ENCODE measurements around the gene AFDN.
A peak's percentile ranks its signal among the peaks of the same experiment; 100 is the strongest.
"Not testable (repeated sequence)": the region's sequence is repeated elsewhere in the genome, so short reads cannot be mapped to it uniquely, and the experiment has no call there.

AFDN gene

DNA sequence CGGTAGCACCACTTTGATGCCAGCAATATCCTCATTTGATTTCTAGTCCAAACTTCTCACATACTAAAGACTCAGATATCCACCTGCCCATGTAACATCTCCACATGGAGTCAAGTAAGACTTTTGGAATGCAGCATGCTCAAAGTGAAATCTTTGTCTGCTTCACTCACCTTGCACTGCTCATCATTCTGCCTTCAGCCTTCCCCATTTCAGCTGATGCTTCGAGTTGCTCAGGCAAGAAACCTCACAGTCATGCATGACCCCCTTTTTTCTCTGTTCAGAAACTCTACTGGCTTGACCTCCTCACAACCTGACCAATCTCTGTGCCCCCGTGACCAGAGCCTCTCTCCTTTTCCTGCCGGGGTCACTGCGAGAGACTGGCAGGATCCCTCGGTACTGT is 129.8 kb downstream of the AFDN start:
- DNase-seq, result no peak

DNA sequence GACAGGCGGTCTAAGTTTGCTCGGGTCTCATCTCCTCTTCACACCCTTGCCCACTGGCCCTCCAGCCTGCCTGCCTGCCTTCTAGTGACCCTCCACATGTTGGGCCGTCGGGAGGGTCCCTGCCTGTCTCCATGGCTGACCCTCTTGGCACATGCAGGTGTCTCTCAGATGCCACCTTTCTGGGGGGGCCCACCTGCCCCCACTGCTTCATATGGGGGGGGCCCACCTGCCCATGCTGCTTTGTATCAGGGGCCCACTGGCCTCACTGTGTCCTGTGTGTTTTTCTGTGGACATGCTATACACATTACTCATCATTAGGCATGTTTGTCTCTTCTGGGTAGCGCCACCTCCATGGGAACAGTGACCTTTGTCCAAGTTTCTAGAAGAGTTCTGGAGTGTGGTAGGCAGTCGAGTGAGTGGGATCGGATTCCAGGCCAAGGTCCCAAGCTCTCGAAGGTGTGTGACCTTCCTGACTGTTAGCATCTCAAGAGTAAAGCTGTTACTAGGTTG is 130.3 kb downstream of the AFDN start:
- no peak for DNase-seq

DNA sequence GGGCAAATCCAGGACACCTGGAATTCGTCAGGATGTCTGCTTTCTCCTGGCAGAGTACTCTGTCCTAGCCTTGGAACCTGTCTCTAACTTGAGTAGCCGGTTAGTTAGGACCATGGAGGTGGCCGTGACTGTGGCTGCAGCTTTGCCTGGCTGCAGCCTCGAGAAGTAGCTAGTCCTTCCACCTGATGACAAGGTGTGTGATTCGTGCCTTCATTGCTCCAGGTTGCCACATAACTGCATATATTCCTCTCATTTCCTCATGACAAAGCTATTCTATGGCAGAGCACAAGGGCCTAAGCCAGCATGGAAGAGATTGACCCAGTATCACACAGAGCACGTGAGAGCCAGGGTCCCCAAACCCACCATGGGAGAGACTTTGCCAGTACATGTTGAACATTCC is 130.9 kb downstream of the AFDN start:
- DNase-seq, result no peak

DNA sequence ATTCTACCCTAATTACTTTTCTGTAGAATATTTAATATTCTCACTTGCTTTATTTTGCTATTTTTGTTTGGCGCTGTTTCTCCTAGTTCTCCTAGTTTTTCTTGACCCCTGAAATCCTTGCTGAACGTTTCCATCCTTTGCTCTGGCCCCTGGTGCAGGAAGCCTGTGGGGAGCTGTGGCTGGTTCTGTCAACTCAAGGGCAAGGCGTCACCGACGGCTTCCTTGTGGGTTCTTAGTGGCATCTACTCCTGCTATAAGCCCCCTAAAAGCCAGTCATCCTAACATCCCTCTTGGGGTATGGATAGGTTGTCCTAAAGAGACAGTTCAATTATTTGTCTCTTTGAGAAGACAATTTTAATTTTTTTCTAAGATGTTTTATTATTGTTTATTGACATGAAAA is 133.9 kb downstream of the AFDN start:
- DNase-seq, result no peak

DNA sequence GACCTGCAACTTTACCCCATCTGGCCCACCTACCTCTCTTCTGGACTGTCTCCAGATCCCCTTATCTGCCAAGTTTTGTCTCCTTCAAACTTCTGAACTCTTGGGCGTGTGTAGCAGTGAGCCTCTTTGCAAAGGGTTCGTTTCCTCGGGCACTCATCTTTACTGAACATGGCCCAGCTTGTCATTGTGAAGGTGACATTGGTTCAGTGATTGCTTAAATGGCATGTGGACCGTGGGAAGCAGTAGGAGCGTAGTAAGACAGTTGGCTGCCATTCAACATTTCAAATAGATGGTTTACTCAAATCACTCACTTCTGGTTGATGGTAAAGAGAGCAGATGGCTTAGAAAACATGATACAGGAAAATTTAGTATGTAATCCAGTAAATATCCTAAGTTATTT is 136.0 kb downstream of the AFDN start:
- no peak for DNase-seq

DNA sequence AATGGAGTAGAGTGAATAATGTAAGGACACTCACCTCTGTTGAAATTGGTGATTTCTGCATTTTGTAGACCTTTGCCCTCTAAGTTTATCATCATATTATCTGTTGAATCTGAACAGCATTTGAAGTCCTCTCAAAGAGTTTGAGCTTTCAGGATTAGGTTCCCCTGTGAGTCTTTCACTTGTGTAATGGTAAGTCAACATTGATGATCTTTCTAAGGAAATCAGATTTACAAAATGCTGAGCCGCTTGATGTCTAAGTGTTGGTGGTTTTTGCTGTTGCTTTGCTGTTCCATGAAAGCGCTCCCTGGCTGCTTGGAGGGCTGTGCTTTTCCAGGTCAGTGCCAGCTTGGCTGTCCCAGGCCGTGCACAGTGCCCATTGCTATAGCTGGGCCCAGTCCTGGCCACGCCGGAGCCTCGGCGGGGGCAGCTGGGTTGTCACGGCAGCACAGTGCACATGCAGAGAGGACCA is 136.9 kb downstream of the AFDN start:
- DNase-seq, result no peak

DNA sequence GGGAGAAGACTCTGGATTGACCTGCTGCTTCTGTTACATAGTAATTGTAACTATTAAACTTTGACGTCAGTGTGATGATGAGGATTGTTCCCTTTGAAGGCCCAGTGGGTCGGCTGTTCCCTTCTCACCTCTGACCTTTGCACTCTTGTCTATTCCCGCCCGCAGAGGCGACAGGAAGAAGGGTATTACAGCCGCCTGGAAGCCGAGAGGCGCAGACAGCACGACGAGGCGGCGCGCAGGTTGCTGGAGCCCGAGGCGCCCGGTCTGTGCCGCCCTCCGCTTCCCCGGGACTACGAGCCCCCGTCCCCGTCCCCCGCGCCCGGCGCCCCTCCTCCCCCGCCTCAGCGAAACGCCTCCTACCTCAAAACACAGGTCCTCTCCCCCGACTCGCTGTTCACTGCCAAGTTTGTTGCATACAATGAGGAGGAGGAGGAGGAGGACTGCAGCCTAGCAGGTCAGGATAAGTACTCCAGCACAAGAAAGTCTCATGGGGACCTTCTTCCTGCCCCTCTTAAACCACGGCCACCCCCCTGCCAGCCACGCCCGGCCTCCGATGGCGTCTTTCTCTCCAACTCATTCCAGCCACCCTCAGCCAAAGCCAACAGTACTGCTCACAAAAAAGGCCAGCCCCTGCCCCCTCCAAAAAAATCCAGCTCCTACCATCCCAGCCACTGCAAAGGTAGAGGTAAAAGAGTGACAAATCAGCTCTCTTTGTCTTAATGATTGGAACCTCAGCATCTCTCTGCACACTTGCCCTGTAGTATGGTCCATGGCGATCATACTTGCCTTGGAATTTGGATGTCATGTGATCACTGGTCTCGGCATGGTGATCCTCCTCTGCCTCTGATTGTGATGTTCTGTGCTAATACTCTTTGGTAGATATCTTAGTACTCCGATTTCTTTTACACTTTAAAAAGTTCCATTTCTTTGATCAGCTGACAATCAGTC is 139.2 kb downstream of the AFDN start:
- no peak for DNase-seq

DNA sequence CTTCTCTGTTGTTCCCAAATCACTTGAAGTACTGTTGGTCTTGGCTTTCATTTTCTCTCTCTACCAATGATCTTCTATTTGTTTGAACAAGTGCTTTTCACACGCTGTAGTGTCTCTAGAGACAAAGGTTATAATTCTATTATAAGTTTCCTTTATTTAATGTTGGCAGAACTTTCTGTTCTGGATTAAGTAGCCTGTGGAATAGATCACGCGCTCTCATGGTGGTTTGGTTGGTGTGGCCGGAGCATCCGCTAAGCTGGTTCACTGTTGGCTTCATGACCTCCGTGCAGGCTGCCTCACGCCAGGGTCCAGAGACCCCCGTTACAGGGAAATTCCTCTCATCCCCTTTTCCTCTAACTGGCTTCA is 139.8 kb downstream of the AFDN start:
- DNase-seq, result no peak

DNA sequence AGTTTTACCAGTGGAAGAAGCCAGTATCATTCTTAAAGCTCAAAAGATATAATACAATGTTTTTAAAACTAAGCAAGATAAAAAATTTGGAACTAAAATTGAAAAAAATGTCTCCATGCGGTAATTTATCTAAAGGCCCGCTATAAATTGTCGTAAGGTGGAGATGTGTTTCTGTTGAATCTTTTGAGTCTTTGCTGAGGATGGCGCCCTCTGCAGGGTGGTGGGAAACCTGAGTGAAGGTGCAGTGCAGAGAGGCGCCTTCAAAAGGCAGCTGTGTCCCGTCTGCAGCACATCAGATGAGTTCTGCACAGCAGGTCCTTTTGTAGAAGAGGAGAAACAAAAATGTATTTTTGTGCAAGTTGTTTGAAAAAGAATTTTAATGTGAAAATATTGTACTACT is 141.4 kb downstream of the AFDN start:
- no peak for DNase-seq

DNA sequence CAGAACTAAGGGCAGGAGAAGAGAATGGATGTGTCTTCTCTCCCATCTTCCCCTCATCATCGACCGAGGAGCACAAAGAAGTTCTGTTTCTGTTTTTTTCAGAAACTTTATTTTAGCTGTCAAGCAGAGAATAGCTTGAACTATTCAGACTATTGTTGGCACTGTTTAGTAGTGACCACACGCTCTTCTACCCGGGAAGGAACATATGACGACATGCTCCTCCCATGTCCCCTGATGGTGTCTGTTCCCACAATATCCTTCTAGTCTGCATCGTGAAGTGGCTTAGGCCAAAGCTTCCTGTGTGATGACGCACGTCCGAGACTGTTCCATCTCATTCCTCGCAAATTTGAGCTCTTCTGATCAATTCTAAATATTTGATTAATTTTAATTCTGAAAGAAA is 143.5 kb downstream of the AFDN start:
- DNase-seq, result no peak

DNA sequence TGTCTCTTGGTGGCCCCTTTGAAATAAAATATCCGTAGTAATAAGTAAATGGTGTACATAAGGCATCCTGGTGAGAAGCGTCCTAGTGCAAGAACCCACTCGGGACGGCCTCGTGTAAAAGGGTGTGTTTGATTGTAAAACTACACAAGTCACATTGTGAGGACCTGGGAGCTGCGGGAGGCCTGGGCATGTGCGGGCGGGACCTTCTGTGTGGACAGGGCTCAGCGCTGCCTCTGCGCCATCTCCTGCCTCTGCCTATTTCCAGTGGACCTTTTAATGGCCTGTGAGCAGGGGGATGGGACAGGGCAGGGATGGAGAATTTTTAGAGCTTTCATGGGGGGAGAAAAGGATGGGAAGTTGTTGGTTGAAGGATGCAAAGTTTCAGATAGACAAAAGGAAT is 145.5 kb downstream of the AFDN start:
- no peak for DNase-seq

DNA sequence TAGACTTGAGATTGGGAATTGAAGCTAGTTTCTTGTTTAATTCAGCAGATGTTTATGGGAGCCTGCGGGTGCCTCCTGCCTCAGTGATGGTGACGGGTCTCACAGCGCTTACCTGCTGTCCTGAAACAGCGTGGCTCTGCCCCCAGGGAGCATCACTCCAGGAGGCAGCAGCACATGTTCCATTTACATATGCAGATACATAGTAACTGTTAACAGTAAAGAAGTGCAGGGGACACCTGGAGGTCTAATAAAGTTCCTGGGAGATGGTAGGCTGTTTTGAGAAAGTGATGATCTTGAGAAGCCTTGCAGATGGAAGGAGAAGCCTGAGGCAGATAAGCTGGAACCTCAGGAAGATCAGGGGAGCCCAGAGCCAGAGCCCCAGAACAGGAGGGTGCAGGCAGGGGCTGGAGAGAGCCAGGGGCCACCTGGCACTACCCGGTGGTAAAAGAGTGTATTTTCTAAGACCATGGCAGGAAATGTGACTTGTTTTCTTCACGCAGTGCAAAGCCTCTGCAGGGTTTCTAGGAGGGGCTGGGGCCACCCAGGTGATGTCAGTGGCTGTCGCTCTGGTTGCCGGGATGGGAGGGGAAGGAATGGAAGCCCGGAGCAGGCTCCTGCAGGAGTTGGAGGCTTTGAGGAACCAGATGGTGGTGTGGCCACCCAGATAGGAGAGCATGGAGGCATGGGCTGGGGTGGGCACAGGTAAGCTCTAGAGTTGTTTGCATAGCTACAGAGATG is 146.6 kb downstream of the AFDN start:
- no peak for DNase-seq

DNA sequence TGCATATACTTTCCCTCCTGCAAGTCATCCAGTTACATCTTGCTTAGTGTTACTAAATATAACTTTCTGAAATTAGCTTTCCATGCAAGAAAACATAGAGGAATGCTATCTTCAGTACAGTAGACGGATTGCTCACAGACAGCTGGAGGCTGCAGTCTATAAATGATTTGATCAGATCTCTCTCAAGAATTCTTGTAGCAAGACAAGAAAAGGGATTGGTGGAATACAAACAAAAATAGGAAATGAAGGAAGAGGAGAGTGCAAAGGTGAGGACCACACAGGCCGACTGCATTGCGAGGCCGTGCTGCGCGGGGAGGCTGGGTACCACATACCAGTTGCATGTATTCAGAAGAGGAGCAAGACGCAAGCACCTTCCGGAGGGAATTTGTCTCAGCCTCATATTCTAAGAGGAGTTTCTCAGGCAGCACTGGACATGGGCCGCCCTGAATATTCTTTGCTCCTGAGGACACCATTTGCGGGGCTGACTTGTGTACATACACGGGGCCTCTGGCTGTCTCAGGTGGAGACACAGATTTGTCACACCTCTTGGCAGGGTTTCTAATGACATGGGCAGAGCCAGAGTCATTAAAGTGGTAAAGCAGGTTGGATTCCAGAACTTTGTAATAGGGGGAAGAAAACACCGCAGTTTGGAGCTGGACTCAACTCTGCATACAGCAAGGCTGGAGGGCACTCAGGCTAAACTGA is 148.1 kb downstream of the AFDN start:
- peak; percentile 34 for DNase-seq

DNA sequence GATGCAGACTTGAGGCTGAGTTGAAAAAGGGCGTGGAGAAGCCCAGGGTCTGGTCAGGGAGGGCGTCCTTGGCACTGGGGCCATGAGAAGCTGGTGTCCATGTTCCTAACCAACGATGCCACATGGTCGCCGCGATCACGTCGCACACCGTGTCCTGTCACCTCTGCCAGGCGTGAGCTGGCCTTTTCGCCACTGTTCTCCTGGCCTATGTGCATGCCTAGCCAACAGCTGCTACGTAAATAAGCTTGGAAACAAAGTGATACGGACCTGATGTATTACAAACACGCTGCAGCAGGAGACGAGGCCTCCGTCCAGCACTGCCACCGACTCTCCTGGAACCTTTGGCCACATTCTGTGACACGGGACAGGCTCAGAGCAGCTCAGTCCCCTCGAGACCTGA is 148.7 kb downstream of the AFDN start:
- DNase-seq, result no peak

DNA sequence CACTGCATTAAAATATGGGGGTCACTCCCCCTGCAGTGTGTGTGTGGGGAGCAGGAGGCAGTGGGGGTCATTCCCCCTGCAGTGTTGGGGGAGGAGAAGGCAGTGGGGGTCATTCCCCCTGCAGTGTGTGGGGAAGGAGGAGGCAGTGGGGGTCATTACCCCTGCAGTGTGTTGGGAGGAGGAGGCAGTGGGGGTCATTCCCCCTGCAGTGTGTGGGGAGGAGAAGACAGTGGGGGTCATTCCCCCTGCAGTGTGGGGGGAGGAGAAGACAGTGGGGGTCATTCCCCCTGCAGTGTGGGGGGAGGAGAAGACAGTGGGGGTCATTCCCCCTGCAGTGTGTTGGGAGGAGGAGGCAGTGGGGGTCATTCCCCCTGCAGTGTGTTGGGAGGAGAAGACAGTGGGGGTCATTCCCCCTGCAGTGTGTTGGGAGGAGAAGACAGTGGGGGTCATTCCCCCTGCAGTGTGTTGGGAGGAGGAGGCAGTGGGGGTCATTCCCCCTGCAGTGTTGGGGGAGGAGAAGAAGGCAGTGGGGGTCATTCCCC is 149.5 kb downstream of the AFDN start:
- not testable (repeated sequence) for DNase-seq

DNA sequence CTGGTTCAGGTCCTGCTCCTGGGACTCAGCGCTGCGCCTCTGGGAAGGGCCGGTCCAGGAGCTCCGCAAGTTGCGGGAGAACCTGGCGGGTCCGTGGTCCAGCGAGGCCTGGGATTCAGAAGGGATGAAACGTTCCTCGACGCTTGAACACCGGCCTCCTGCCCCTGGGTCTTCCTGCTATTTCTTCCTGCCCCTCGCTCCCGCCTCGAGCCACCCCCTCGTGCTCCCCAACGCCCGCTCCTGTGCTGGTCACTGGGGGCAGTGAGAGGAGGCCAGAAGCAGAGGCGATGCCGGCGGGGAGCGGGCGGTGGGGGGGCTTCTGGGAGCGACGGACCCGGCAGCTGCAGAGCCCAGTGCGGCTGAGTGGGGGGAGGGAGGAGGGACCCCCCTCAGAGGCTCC is 150.0 kb downstream of the AFDN start:
- DNase-seq, result no peak

DNA sequence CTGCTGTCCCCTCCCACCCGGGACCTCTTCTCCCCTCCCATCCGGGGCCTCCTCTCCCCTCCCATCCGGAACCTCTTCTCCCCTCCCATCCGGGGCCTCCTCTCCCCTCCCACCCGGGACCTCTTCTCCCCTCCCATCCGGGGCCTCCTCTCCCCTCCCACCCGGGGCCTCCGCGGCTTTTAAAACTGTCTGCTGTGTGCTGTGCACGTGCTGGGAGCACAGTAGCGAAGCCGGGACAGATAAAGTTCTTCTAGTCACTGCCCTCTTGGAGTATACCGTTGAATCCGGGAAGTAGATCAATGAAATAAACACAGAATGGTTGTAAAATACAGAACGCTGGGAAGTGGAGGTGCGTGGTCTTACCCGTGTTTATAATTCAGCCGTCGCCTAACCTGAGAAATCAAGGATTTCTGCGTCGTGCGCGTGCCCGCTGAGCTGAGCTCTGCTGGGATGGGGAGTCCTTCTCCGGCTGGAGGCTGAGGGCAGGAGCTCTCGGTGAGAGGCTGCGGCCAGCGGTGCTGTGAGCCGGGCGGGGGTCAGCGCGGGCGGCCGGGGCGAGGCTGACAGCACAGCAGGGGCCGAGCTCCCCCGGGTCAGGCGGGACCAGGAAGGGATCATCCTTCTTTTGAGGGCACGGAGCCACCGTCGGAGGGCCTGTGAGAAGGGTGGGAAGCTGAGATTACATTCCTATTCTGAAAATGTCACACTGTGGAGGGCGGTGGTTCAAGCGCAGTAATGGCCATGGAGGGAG is 151.2 kb downstream of the AFDN start:
- DNase-seq, result no peak

DNA sequence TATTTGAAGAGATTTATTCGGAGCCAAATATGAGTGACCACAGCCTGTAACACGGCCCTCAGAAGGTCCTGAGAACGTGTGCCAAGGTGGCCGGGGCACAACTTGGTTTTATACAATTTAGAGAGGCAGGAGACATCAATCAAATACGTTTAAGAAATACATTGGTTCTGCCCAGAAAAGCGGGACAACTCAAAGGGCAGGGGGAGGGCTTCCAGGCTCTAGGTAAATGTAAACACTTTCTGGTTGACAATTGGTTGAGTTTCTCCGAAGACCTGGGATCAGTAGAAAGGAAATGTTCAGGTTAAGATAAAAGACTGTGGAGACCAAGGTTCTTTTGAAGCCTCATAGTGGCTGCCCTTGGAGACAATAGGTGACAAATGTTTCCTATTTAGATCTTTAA is 151.9 kb downstream of the AFDN start:
- DNase-seq, result no peak

DNA sequence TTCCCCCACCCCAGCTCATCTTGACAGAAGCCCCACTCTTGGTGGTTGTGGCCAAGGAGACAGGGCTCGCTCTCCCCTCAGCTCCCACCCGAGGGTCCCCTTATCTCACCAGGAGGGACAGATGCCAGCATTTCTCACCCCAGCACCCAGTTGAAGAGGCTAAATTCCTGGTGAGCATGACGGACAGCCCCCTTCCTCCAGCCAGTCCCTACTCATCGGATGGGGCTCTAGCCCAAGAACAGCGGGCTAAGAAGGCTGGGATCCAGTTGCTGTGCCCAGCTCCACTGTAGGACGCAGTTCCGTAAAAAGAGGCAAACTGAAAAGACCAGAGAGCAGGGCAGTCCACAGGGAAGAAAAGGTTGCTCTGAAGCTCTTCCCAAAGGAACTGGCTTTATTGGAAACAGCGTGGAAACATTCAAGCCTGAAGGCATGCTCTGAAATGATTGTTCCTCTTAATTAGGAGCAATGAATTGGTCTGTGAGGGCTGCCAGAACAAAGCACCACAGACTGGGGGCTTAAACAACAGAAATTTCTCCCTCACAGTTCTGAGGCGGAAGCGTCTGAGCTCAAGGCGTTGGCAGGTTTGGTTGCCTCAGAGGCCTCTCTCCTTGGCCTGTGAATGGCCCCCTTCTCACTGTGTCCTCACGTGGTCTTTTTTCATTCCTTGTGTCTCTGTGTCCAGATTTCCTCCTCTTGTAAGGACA is 152.9 kb downstream of the AFDN start:
- DNase-seq, result no peak

DNA sequence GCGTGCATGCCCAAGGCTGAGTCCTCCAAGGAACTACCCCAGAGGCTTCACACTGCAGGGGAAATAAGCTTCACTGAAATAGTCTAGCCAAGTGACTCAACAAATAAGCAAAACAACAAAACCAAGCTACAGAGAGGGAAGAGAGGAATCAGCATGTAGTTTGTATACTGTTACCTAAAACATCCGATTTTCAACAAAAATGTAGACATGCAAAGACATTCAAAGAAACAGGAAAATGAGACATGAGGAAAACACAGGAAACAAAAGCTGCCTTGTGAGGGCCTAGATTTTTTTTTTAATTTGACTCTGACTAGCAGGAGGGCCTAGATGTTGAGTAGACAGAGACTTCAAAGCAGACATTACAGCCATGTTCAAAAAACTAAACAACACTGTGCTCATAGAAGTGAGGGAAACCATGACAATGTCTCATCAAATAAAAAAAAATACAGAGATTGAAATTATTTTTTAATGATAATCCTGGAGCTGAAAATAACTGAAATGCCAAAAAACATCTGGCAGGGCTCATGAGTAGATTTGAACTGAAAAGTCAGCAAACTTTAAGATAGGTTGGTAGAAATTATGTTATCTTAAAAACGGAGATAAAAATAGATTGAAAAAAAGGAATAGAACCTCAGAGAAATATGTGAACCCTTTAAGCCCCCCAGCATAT is 154.3 kb downstream of the AFDN start:
- DNase-seq, result no peak

DNA sequence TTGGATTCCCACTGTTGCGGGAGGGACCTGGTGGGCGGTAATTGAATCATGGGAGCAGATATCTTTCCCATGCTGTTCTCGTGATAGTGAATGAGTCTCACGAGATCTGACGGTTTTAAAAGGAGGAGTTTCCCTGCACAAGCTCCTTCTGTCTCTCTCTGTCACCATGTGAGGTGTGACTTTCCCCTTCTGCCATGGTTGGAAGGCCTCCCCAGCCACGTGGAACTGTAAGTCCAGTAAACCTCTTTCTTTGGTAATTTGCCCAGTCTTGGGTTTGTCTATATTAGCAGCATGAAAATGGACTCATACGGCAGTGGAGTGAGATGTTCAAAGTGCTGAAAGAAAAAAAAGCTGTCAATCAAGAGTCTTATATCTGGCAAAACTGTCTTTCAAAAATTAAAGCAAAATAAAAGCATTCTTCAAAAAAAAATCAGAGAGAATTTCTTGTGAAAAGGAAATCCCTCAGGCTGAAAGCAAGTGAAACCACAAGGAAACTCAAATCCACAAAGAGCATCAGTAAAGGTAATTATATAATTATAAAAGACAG is 155.3 kb downstream of the AFDN start:
- DNase-seq, result no peak
